A673 (cell line): Measurements from ENCODE around the gene C16orf54.

Experiments used
- EZH2 ChIP-seq: fragments of 200-600 bp; sonication (generic); IDR thresholded peaks from 2 replicates; pipeline ENCODE4 v1.6.1; 2017; ENCODE audit warnings: borderline replicate concordance, low read depth, mild to moderate bottlenecking, mixed read lengths, antibody characterized with exemption, low read length; ENCODE audit not compliant: poor library complexity, severe bottlenecking
- TF ChIP-seq, protein P1 (sequence below): fragments of 300-800, 200-600 bp; sonication (generic); conservative IDR thresholded peaks from 2 replicates; pipeline ENCODE4 v1.5.1; 2017; ENCODE audit warnings: low read depth, mild to moderate bottlenecking, antibody characterized with exemption, low read length, moderate library complexity, mixed read lengths

DNA sequence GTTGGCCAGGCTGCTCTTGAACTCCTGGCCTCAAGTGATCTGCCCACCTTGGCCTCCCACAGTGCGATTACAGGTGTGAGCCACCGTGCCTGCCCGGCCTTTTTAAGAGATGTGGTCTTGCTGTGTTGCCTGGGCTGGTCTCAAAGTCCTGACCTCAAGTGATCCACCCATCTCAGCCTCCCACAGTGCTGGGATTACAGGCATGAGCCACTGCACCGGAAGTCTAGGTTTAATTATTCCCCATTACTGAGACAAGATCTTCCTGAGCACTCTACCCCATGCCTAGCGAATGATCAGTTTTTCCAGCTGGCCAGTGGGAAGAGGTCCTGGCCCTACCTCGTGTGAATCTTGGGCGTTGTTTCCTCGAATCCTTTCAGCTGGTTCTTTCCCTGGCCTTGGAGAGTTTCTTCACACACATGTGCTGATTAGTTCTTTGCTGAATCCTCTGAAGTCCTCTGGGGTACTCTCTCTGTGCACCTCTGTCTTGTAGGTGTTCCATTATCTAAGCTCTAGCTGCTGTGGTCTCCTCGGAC is 18.9 kb downstream of the C16orf54 start:
- TF ChIP-seq, protein P1, sequence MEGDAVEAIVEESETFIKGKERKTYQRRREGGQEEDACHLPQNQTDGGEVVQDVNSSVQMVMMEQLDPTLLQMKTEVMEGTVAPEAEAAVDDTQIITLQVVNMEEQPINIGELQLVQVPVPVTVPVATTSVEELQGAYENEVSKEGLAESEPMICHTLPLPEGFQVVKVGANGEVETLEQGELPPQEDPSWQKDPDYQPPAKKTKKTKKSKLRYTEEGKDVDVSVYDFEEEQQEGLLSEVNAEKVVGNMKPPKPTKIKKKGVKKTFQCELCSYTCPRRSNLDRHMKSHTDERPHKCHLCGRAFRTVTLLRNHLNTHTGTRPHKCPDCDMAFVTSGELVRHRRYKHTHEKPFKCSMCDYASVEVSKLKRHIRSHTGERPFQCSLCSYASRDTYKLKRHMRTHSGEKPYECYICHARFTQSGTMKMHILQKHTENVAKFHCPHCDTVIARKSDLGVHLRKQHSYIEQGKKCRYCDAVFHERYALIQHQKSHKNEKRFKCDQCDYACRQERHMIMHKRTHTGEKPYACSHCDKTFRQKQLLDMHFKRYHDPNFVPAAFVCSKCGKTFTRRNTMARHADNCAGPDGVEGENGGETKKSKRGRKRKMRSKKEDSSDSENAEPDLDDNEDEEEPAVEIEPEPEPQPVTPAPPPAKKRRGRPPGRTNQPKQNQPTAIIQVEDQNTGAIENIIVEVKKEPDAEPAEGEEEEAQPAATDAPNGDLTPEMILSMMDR = no peak
- TF ChIP-seq EZH2 = no peak
